OCI-LY3 (cell line): ENCODE measurements around the gene LCNL1.

Source experiments
- CTCF ChIP-seq: fragments of 200-600, 300-600 bp; sonication (generic); IDR thresholded peaks from 2 replicates; pipeline ENCODE4 v1.5.1; 2014; ENCODE audit warnings: antibody characterized with exemption, low read length, low read depth
- EZH2phosphoT487 ChIP-seq: fragments of 200-600 bp; shearing (Covaris generic); IDR thresholded peaks from 2 replicates; pipeline ENCODE4 v1.6.1; 2018; ENCODE audit warnings: antibody characterized with exemption, mixed run types, low read depth

- TF ChIP-seq EZH2phosphoT487 (no peak), CTCF (no peak)
Measured at GRCh38 chr9:137026828-137027227, 44.0 kb downstream of the LCNL1 start.
